ENCODE data around the gene TMEM45A. TPM values are rescaled to one million over a fixed set of nuclear protein-coding genes. Genes with fewer than 3 reads are reported as not detected.

Gene TMEM45A
- polyA plus RNA-seq, 1 donor from 2014 or later, result 2.4 TPM

GRCh38 chr3:100561459-100562158 is 69.2 kb downstream of the TMEM45A start:
- Histone ChIP-seq H3K79me2 (replicated peaks; ENCODE audit: insufficient read depth, low read length) (no peaks in the 10 kb centered on the region), H4K20me1 (ENCODE audit: insufficient read depth) (no peaks in the 10 kb centered on the region), H3K36me3 (ENCODE audit: insufficient read depth, low read length) (no peaks in the 10 kb centered on the region), H3K9me2 (ENCODE audit: insufficient read depth, low read length) (no peaks in the 10 kb centered on the region), H3K9me3 (ENCODE audit: low read length) (no peaks in the 10 kb centered on the region), H2AFZ (ENCODE audit: low read depth, low read length) (no peak overlapping the region), H3F3A (ENCODE audit: insufficient read depth, low read length, poor library complexity, severe bottlenecking) (no peaks in the 10 kb centered on the region), H3K4me2 (ENCODE audit: low read length) (no peak overlapping the region), H3K4me3 (ENCODE audit: low read length) (no peak overlapping the region), H3K9ac (ENCODE audit: low read length) (no peak overlapping the region), H3K27ac (ENCODE audit: low read length) (no peak overlapping the region), H3K27me3 (ENCODE audit: insufficient read depth, low read depth, low read length) (no peaks in the 10 kb centered on the region)
- TF ChIP-seq REST (IDR thresholded peaks at IDR 0.05; ENCODE audit: borderline replicate concordance) (no peak), CTCF (IDR thresholded peaks at IDR 0.05; ENCODE audit: poor library complexity, severe bottlenecking) (no peak), MXI1 (conservative IDR thresholded peaks at IDR 0.05; ENCODE audit: poor library complexity, severe bottlenecking) (no peak), EZH2 (IDR thresholded peaks at IDR 0.05; ENCODE audit: borderline replicate concordance, insufficient read depth, low read length, poor library complexity, severe bottlenecking) (no peak), TAF1 (IDR thresholded peaks at IDR 0.05; ENCODE audit: low read depth) (no peak), POLR2AphosphoS5 (IDR thresholded peaks at IDR 0.05) (no peak), RAD21 (conservative IDR thresholded peaks at IDR 0.05) (no peak), EP300 (conservative IDR thresholded peaks at IDR 0.05; ENCODE audit: poor library complexity, severe bottlenecking) (no peak)

DNA sequence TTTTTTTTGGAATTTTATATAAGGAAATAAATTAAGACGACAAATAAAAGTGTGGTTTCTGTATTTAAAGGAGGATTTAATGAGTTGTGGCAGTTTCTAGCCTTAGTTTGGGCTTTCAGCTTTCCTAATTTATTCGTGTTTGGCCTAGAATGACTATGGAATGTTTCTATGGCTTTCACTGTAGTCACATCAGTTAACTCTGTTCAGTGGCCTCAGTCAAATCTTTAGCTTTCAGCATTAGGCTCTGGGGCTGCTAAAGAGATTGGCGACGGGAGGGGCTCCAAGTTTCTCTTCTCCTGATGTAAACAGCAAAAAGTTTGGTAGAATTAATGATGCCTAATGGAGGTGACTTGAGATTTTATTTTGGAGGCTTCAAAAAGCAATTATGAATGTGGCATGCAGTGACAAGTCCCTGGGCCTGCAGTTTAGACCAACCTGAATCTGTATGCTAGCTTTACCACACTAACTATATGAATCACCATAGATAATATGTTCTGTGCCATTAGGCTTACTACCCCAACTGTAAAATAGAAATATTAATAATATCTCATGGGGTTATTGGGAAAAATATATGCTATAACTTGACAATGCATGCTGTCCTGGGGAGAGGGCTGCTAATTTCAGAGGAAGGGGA is 69.9 kb downstream of the TMEM45A start:
- Histone ChIP-seq H3K4me2 (ENCODE audit: low read length) (no peak overlapping the region), H3K27ac (ENCODE audit: low read length) (no peak overlapping the region), H3K9ac (ENCODE audit: low read length) (no peak overlapping the region)

More for the DNA sequence above, 69.9 kb downstream of the TMEM45A start:
- no peaks in the 10 kb centered on the region for H3K27me3 ChIP-seq (ENCODE audit: insufficient read depth, low read depth, low read length)
- H2AFZ ChIP-seq (ENCODE audit: low read depth, low read length), result no peak overlapping the region
- H4K20me1 ChIP-seq (ENCODE audit: insufficient read depth), result no peaks in the 10 kb centered on the region
- H3F3A ChIP-seq (ENCODE audit: insufficient read depth, low read length, poor library complexity, severe bottlenecking), result no peaks in the 10 kb centered on the region
- no peaks in the 10 kb centered on the region for H3K9me3 ChIP-seq (ENCODE audit: low read length)
- no peak overlapping the region for H3K4me3 ChIP-seq (ENCODE audit: low read length)
- TF ChIP-seq REST (IDR thresholded peaks at IDR 0.05; ENCODE audit: borderline replicate concordance) (no peak), EP300 (conservative IDR thresholded peaks at IDR 0.05; ENCODE audit: poor library complexity, severe bottlenecking) (no peak), EZH2 (IDR thresholded peaks at IDR 0.05; ENCODE audit: borderline replicate concordance, insufficient read depth, low read length, poor library complexity, severe bottlenecking) (no peak), POLR2AphosphoS5 (IDR thresholded peaks at IDR 0.05) (no peak), MXI1 (conservative IDR thresholded peaks at IDR 0.05; ENCODE audit: poor library complexity, severe bottlenecking) (no peak), CTCF (IDR thresholded peaks at IDR 0.05; ENCODE audit: poor library complexity, severe bottlenecking) (no peak), RAD21 (conservative IDR thresholded peaks at IDR 0.05) (no peak), TAF1 (IDR thresholded peaks at IDR 0.05; ENCODE audit: low read depth) (no peak), SMC3 (conservative IDR thresholded peaks at IDR 0.05; ENCODE audit: poor library complexity) (no peak)
- H3K79me2 ChIP-seq (replicated peaks; ENCODE audit: insufficient read depth, low read length), result no peaks in the 10 kb centered on the region
- H3K9me2 ChIP-seq (ENCODE audit: insufficient read depth, low read length), result no peaks in the 10 kb centered on the region
- no peaks in the 10 kb centered on the region for H3K36me3 ChIP-seq (ENCODE audit: insufficient read depth, low read length)

Measured in neural cell (in vitro differentiated cells).